Measurements from ENCODE around the gene NCSTN.

Gene NCSTN

GRCh38 chr1:160406131-160406968 is 63.2 kb downstream of the NCSTN start:
- no peak for DNase-seq (ENCODE audit: low read depth in 2 of 2)

- no peak for DNase-seq (ENCODE audit: low read depth in 2 of 2)
These were observed 64.9 kb downstream of the NCSTN start for GRCh38 chr1:160407839-160408801.
